GM18873 (cell line): Measurements from ENCODE around the gene HMX3.
A peak's percentile ranks its signal among the peaks of the same experiment; 100 is the strongest.

Source experiments
- ATAC-seq: cut with Tn5 transposase; IDR thresholded peaks from one replicate; pipeline ENCODE4 v1.9.1; 2021; ENCODE audit warnings: mild to moderate bottlenecking, moderate library complexity, moderate number of reproducible peaks; ENCODE audit not compliant: unreplicated experiment, low FRiP score

The HMX3 gene

GRCh38 chr10:123146894-123147634 lies 11.3 kb downstream of the HMX3 start:
- no peak for ATAC-seq

DNA sequence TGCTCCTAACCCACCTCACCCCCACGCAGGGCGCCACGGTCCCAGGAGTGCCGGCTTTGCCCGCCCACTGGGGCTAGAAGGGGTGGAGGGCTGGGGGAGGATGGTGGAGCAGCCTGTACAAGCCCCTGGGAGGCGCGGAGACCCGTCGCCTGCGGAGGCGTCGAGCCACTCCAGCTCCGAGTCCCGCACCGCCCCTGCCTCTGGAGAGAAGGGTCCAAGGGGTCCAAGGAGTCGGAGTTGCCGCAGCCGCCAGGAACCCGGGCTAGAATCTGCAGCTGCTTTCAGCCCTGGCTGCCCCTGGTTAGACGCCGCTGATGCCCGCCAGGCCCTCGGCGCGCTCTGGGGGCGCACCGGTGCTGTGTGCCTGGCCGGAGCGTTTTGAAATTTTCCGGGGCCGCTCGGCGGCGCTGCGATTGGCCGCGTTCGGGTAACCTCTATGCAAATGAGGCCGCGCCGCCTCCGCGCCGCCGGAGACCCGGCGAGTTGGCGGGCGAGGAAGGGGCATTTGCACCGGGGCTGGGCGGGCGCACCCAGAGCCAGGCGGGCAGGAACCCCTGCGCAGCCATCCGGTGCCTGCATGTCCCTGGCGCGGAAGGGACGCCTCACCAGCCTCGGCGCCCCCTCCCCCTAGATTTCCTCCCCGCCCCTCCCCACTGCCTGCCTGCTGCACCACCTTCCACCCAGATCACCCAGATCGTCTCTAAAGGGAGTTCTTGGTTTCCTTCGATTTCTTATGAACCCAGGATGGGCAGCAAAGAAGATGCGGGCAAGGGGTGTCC lies 12.1 kb downstream of the HMX3 start, which contains the start of gene HMX2:
Gene HMX2 (plus strand): TSS at position 502 of the 779 bp plus-strand sequence. CDS start 243 bp downstream, at position 745.
- no peak for ATAC-seq

DNA sequence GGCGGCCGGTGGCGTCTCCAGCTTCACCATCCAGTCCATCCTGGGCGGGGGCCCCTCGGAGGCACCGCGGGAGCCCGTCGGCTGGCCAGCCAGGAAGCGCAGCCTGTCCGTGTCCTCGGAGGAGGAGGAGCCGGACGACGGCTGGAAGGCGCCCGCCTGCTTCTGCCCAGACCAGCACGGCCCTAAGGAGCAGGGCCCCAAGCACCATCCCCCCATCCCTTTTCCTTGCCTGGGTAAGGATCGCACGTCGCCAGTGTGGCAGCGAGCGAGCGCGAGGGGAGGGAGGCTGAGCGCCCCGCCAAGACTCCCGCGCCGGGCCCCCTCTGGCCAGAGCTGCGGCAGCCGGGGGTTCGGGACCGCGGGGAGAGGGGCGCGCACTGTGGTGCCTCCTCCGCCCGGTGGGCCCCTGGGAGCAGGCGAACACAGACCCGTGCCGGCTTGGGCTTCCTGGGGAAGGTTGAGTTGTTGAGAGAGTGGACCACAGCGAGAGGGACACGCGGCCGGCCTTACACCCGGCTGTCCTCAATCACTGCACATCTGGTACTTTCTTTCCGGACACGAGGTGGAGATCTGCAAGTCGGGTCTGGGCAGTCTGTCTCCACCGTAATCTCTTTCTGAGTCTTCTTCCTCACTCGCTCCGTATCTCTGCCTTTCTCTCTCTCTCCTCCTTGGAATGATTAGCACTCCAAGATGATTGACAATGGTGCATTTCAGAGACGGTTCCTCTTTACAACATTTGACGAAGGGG lies 12.8 kb downstream of the HMX3 start:
- ATAC-seq: no peak

GRCh38 chr10:123149162-123149567 lies 13.4 kb downstream of the HMX3 start:
- ATAC-seq: no peak

- no peak for ATAC-seq
Measured at GRCh38 chr10:123149568-123150270, 13.9 kb downstream of the HMX3 start.

- no peak for ATAC-seq
Measured at GRCh38 chr10:123150271-123150985, 14.7 kb downstream of the HMX3 start.

GRCh38 chr10:123150986-123151736 lies 15.4 kb downstream of the HMX3 start:
- ATAC-seq: no peak

DNA sequence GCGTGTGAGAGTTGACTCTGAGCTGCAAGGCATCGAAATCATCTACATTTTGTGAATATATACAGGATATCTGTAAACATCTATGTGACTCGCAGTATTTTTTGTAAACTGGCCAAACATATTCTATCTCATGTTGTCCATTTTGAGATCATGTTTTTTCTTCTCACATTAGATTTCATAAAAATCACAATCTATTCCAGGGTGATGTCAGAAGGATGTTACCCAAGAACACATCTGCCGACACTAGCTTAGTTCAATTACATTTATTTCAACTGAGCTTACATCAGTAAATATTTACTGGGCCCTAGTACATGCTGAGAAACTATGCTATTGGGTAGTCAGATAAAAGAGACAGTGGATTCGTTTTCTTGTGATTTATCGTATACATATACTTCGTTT lies 16.0 kb downstream of the HMX3 start:
- ATAC-seq: no peak

DNA sequence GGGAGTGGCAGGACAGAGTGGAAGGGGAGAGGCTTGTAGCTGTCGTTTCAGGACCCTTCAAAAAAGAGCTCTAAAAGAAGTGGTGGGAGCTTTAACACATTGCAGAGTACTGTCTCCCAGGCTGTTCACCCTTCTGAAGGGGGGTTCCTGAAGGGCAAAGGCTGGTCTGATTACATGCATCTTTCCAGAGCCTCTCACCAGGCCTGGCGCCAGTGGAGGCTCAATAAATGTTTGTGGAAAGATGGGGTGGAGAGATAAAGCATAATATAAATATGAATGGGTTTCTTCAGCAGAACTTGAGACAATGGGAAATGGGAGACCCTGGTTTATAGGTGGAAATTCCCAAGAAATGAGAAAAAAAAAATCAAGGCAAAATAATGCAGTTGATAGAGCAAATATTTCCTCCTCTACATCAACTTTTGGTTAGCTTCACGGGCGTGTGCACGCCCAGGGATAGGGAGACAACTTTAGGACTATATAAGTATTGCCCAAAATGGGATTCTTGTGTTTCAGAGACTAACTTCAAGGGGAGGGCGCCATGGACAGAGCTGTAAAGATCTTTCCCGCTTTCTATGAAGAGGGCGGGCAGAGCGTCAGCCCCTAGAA lies 17.8 kb downstream of the HMX3 start:
- ATAC-seq: no peak

DNA sequence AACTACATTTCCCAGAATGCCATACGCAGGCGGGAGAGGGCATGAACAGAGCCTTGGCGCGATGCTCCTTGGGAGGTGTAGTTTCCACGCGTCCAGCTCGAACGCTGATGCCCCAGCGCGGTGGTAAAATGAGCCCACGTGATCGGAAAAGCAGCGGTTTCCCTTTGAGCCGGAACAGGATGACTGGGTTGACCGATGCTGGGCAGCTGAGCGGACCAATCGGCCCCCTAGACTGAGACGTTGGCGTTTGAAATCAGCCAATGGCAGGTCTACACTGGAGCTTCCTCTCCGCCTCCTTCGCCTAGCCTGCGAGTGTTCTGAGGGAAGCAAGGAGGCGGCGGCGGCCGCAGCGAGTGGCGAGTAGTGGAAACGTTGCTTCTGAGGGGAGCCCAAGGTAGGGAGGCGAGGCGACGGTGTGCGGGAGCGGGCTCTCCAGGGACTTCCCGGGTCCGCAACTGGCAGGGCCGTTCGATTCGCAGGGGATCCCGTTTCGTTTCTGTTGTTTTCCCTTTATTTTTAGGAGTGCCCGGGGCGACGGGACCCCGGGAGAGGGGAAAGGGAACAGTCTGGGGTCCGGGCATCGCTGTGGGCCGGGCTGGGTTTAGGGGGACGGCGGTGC lies 18.4 kb downstream of the HMX3 start, which contains the start of gene BUB3:
Gene BUB3 (plus strand): TSS at position 311 of the 619 bp plus-strand sequence. CDS start 516 bp downstream, outside the sequence.
- ATAC-seq: peak; percentile 92

DNA sequence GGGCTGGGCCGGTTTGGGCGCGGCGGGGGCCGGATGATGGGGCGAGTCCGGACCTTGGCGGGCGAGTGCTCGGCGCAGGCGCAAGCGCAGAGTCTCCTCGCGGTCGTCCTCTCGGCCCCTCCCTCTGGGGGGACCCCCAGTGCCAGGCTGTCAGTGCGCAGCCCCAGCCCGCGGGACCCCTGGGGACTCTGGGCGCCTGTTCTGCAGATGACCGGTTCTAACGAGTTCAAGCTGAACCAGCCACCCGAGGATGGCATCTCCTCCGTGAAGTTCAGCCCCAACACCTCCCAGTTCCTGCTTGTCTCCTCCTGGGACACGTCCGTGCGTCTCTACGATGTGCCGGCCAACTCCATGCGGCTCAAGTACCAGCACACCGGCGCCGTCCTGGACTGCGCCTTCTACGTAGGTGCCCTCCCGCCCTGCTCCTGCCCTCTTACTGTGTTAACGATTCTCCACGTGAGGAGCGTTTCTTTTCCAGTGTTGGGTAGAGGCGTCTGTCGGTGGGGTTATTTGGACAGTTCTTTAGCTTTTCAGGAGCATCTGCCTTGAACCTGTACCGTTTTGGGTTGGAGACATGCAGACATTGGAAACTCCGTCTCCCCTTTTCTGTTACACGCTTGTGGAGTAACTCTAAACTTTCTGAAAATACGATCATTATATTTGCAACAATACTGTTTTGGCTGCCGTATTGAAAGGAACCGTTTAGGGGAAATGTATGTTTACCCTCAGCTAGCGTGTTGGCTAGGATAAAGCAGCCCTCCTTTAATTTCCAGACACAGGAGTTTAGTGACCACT lies 19.1 kb downstream of the HMX3 start:
- peak; percentile 27 for ATAC-seq

DNA sequence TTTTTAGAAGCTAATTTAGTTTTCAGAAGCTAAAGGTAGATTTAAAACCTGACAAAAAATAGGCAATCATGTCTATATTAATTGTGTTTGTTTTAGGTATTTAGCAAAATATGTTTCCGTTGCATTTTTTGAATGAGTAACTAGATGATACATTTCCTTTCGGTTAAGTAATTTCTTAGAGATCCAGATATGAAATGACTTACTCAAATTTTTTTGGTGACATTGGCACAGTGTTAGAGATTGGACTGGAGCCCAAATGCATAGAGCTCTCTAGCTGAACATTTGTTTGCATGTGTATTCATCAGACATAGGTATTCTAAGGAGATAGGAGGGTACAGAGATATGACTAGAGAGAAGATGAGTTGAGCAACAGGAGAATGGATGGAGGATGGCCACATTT lies 20.3 kb downstream of the HMX3 start:
- no peak for ATAC-seq

DNA sequence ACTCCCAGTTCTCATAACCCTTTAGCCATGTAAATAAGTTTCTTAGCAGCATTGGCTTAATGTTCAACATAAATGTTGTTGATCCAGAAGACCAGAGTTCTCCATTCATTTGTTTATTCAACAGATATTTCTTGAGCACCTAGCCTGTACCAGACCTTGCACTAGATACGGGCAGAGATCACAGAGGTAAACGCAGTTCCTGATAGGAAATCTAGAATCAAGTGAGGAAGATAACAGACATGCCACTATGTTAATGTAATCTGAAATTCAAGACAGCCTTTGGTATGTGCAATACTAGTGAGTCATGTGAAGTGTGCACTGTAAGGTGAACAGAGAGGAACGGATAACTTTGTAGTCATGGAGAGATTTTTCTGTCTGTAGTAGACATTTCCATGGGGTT lies 21.4 kb downstream of the HMX3 start:
- no peak for ATAC-seq

GRCh38 chr10:123158682-123159081 lies 22.9 kb downstream of the HMX3 start:
- no peak for ATAC-seq

GRCh38 chr10:123160311-123160980 lies 24.7 kb downstream of the HMX3 start:
- ATAC-seq: no peak

- ATAC-seq: no peak
Measured at GRCh38 chr10:123164319-123164718, 28.5 kb downstream of the HMX3 start.
